B cell (primary cell): ENCODE data around the gene ACE. TPM values are rescaled to one million over a fixed set of nuclear protein-coding genes. Genes with fewer than 3 reads are reported as not detected.

ENCODE experiments used
- ATAC-seq: fragments of 200-7000 bp; cut with Tn5 transposase; one replicate; pipeline ENCODE4 v1.10.0; 2021; ENCODE audit warnings: low read depth, mild to moderate bottlenecking, moderate number of reproducible peaks, moderate library complexity
- CTCF ChIA-PET: fragments of 350-600 bp; sonication (Branson Sonifier 250); formaldehyde crosslinking; loops from one replicate; lab custom pipeline; 2021; ENCODE audit warnings: antibody characterized with exemption, inconsistent platforms; lab: Charles Lee
- POLR2A ChIA-PET: fragments of 350-600 bp; sonication (Branson Sonifier 250); formaldehyde crosslinking; loops from one replicate; lab custom pipeline; 2021; ENCODE audit warnings: antibody characterized with exemption; lab: Charles Lee
- DNase-seq: peaks from one replicate; pipeline ENCODE4 v3.0.0; 2013
- H2AFZ ChIP-seq: 2 replicates; pipeline ENCODE4 v1.6.1; 2012; ENCODE audit warnings: mild to moderate bottlenecking, low read depth, low read length; ENCODE audit not compliant: insufficient read depth, poor library complexity, severe bottlenecking
- H3K27ac ChIP-seq, 2 donors: 1 replicate in 1 of 2; 2 replicates in 1 of 2; pipeline ENCODE4 v1.5.1; 2012 to 2013; ENCODE audit warnings: low read length in 2 of 2, mild to moderate bottlenecking in 2 of 2, moderate library complexity in 1 of 2
- H3K27me3 ChIP-seq, 4 experiments: fragments of 200-600 bp in 1 of 4; sonication (generic) in 1 of 4; replicated peaks in 1 of 4; 1 replicate in 2 of 4; 2 replicates in 2 of 4; pipeline versions ENCODE4 v1.6.1 to v1.7.0; 2013 to 2016; ENCODE audit warnings: low read length in 3 of 4, mild to moderate bottlenecking in 2 of 4, mixed read lengths in 1 of 4, moderate library complexity in 1 of 4; ENCODE audit not compliant: insufficient read depth in 4 of 4, control insufficient read depth in 3 of 4; ENCODE audit errors: control extremely low read depth in 1 of 4
- H3K36me3 ChIP-seq, 2 experiments: replicated peaks in 1 of 2; 1 replicate in 1 of 2; 2 replicates in 1 of 2; pipeline versions ENCODE4 v1.6.1 to v1.7.1; 2013; ENCODE audit warnings: low read length in 1 of 2; ENCODE audit not compliant: insufficient read depth in 2 of 2, control insufficient read depth in 1 of 2; ENCODE audit errors: control extremely low read depth in 1 of 2, extremely low read depth in 1 of 2
- H3K4me1 ChIP-seq, 2 donors: fragments of 200-600 bp in 1 of 2; sonication (generic) in 1 of 2; 1 replicate in 1 of 2; 2 replicates in 1 of 2; pipeline versions ENCODE4 v1.5.1 to v1.6.1; 2013 to 2017; ENCODE audit warnings: low read length in 2 of 2; ENCODE audit not compliant: control insufficient read depth in 2 of 2, insufficient read depth in 2 of 2
- H3K4me2 ChIP-seq: replicated peaks from 2 replicates; pipeline ENCODE3; 2012; ENCODE audit warnings: mild to moderate bottlenecking, low read depth, low read length; ENCODE audit not compliant: poor library complexity, severe bottlenecking
- H3K4me3 ChIP-seq, 5 experiments: fragments of 200-600 bp in 1 of 5; sonication (generic) in 1 of 5; 1 replicate in 3 of 5; 2 replicates in 2 of 5; pipeline versions ENCODE4 v1.5.1 to v1.7.0; 2011 to 2016; ENCODE audit warnings: low read length in 4 of 5, mild to moderate bottlenecking in 4 of 5, low read depth in 2 of 5, control low read depth in 1 of 5, moderate library complexity in 1 of 5; ENCODE audit not compliant: insufficient read depth in 1 of 5; ENCODE audit errors: control extremely low read depth in 1 of 5, extremely low read depth in 1 of 5
- H3K79me2 ChIP-seq: fragments of 200-600 bp; sonication (generic); one replicate; pipeline ENCODE4 v1.6.0; 2016; ENCODE audit warnings: low read length; ENCODE audit not compliant: control insufficient read depth, insufficient read depth
- H3K9ac ChIP-seq: fragments of 200-600 bp; sonication (generic); 2 replicates; pipeline ENCODE4 v1.6.1; 2017; ENCODE audit warnings: mild to moderate bottlenecking, low read length, moderate library complexity
- H3K9me3 ChIP-seq, 3 donors: one replicate each; pipeline versions ENCODE4 v1.6.1 to v1.7.1; 2013; ENCODE audit warnings: low read length in 2 of 3; ENCODE audit not compliant: control insufficient read depth in 2 of 3, insufficient read depth in 1 of 3; ENCODE audit errors: control extremely low read depth in 1 of 3
- H4K20me1 ChIP-seq: 2 replicates; pipeline ENCODE4 v1.6.0; 2012; ENCODE audit warnings: mild to moderate bottlenecking, low read length; ENCODE audit not compliant: insufficient read depth, control insufficient read depth, poor library complexity, severe bottlenecking
- H3K27ac Mint-ChIP-seq: one replicate; pipeline ENCODE4 v1.8.0; 2021; ENCODE audit warnings: mixed read lengths
- H3K27me3 Mint-ChIP-seq: one replicate; pipeline ENCODE4 v1.8.0; 2021; ENCODE audit warnings: mixed read lengths
- H3K4me1 Mint-ChIP-seq: one replicate; pipeline ENCODE4 v1.8.0; 2021; ENCODE audit warnings: mixed read lengths
- H3K4me3 Mint-ChIP-seq: one replicate; pipeline ENCODE4 v1.8.0; 2021; ENCODE audit warnings: mixed read lengths
- H3K9me3 Mint-ChIP-seq: one replicate; pipeline ENCODE4 v1.8.0; 2022; ENCODE audit warnings: mixed read lengths; ENCODE audit not compliant: insufficient read depth
- CTCF ChIP-seq: fragments of 200-600 bp; IDR thresholded peaks from one replicate; pipeline ENCODE4 v1.8.0; 2022; ENCODE audit warnings: antibody characterized with exemption, mild to moderate bottlenecking
- EZH2 ChIP-seq: IDR thresholded peaks from 2 replicates; pipeline ENCODE4 v1.6.1; 2012; ENCODE audit warnings: borderline replicate concordance, low read depth, mild to moderate bottlenecking, moderate library complexity, low read length; ENCODE audit not compliant: insufficient read depth, poor library complexity, severe bottlenecking
- WGBS: methylation state at CpG from one replicate; pipeline ENCODE4 v1.1.5; 2013; ENCODE audit warnings: missing lambda C conversion rate; ENCODE audit not compliant: insufficient coverage; 5-methylcytosine and 5-hydroxymethylcytosine counted together
- intact Hi-C: fragments of 100-400 bp; cut with micrococcal nuclease; formaldehyde crosslinking; loops from one replicate; pipeline ENCODE4 v1.10.0; 2022
- polyA plus RNA-seq: library from polyadenylated mRNA; depleted of rRNA; stranded (reverse); fragments of >200 nt; gene quantifications from 2 replicates; pipeline ENCODE4 v1.2.3, GENCODE V29; 2012
- total RNA-seq, 2 donors: library from RNA; stranded (reverse); fragments of 120-200 nt in 1 of 2; gene quantifications; 1 replicate in 1 of 2; 2 replicates in 1 of 2; pipeline versions ENCODE4 v1.2.3 to v1.2.4, GENCODE V29; 2013 to 2022

The ACE gene
- total and polyA plus RNA-seq, 2 donors (not counting 1 experiment from before 2014, with no cell fraction given): 0.67 to 2.6 TPM

GRCh38 chr17:63435681-63436522 is 41.0 kb upstream of the ACE start:
- Histone ChIP-seq H3K4me1 (peaks cover 15 to 30% of the 10 kb centered on the region in 2 donors), H3K27ac (no peak overlapping the region), H3K4me2 (no peak overlapping the region), H3K79me2 (no peaks in the 10 kb centered on the region), H3K4me3 (no peak overlapping the region), H2AFZ (no peak overlapping the region), H3K9me3 (peaks cover 0 to 4% (median 0%) of the 10 kb centered on the region in 3 donors), H3K9ac (no peak overlapping the region), H3K27me3 (peaks cover 0 to 28% (median under 1%) of the 10 kb centered on the region in 4 experiments), H4K20me1 (no peaks in the 10 kb centered on the region), H3K36me3 (no peaks in the 10 kb centered on the region)
- Mint-ChIP-seq H3K27me3 (peaks cover 10% of the 10 kb centered on the region), H3K27ac (no peak overlapping the region), H3K4me1 (peaks cover 19% of the 10 kb centered on the region), H3K9me3 (no peaks in the 10 kb centered on the region), H3K4me3 (no peak overlapping the region)
- intact Hi-C loops: no loop called here
- CTCF ChIA-PET: interaction anchor here (0.9 to 2.7 kb wide), 6 partner anchors 10 to 176 kb away, joined by 3 to 19 read pairs (median 6); no protein-coding TSS in a partner anchor
- DNase-seq (peak; percentile 56), ATAC-seq (peak; percentile 53)
- TF ChIP-seq EZH2: no peak
- no peak for TF ChIP-seq CTCF
- POLR2A ChIA-PET: no interaction called here
- WGBS: 79% methylated on average over 29 of the region's 29 CpGs
